H9 (cell line): ENCODE data around the gene FOXI1. TPM values are rescaled to one million over a fixed set of nuclear protein-coding genes. Genes with fewer than 3 reads are reported as not detected.

Source experiments
- DNase-seq: peaks from one replicate; pipeline ENCODE4 v3.0.0-alpha.2; 2017
- H2AFZ ChIP-seq: one replicate; pipeline ENCODE4 v1.6.1; 2013; ENCODE audit warnings: mild to moderate bottlenecking, low read length, control low read depth, moderate library complexity
- H2AK5ac ChIP-seq: 2 replicates; pipeline ENCODE4 v1.6.1; 2013; ENCODE audit warnings: low read length, control low read depth, mixed read lengths; ENCODE audit not compliant: insufficient read length
- H2BK120ac ChIP-seq: one replicate; pipeline ENCODE4 v1.6.1; 2013; ENCODE audit warnings: low read depth, mild to moderate bottlenecking, low read length, control low read depth, inconsistent platforms; ENCODE audit not compliant: poor library complexity, severe bottlenecking
- H2BK12ac ChIP-seq: 2 replicates; pipeline ENCODE4 v1.6.1; 2013; ENCODE audit warnings: low read length, control low read depth, mixed read lengths, low read depth; ENCODE audit not compliant: insufficient read length
- H2BK15ac ChIP-seq: 2 replicates; pipeline ENCODE4 v1.6.1; 2013; ENCODE audit warnings: low read depth, low read length, control low read depth
- H2BK20ac ChIP-seq: one replicate; pipeline ENCODE4 v1.6.1; 2013; ENCODE audit warnings: low read depth, mild to moderate bottlenecking, low read length, control low read depth, inconsistent platforms; ENCODE audit not compliant: poor library complexity, severe bottlenecking
- H2BK5ac ChIP-seq: 2 replicates; pipeline ENCODE4 v1.6.1; 2013; ENCODE audit warnings: low read length, control low read depth, mixed read lengths; ENCODE audit not compliant: insufficient read length
- H3K14ac ChIP-seq: 2 replicates; pipeline ENCODE4 v1.6.1; 2013; ENCODE audit warnings: low read length, control low read depth; ENCODE audit not compliant: insufficient read depth
- H3K18ac ChIP-seq: 2 replicates; pipeline ENCODE4 v1.6.1; 2013; ENCODE audit warnings: low read depth, mild to moderate bottlenecking, mixed read lengths, low read length, control low read depth; ENCODE audit not compliant: insufficient read length
- H3K23ac ChIP-seq: 2 replicates; pipeline ENCODE4 v1.6.1; 2013; ENCODE audit warnings: low read length, control low read depth, mixed read lengths, low read depth; ENCODE audit not compliant: insufficient read length
- H3K23me2 ChIP-seq: 2 replicates; pipeline ENCODE4 v1.6.1; 2013; ENCODE audit warnings: low read depth, mild to moderate bottlenecking, mixed read lengths, low read length, control low read depth; ENCODE audit not compliant: insufficient read length, poor library complexity, severe bottlenecking
- H3K27ac ChIP-seq: 2 replicates; pipeline ENCODE4 v1.5.1; 2013; ENCODE audit warnings: low read length, control low read depth, mixed read lengths, low read depth; ENCODE audit not compliant: insufficient read length
- H3K27me3 ChIP-seq: 2 replicates; pipeline ENCODE4 v1.6.1; 2013; ENCODE audit warnings: low read length, control low read depth, inconsistent platforms; ENCODE audit not compliant: insufficient read depth
- H3K4ac ChIP-seq: 2 replicates; pipeline ENCODE4 v1.6.1; 2013; ENCODE audit warnings: low read depth, mild to moderate bottlenecking, control low read depth, inconsistent platforms, low read length, moderate library complexity
- H3K4me1 ChIP-seq: 2 replicates; pipeline ENCODE4 v1.6.1; 2013; ENCODE audit warnings: low read length, control low read depth, inconsistent platforms; ENCODE audit not compliant: insufficient read depth
- H3K4me2 ChIP-seq: 2 replicates; pipeline ENCODE4 v1.6.1; 2013; ENCODE audit warnings: low read length, control low read depth, mixed read lengths; ENCODE audit not compliant: insufficient read length, insufficient read depth
- H3K56ac ChIP-seq: 2 replicates; pipeline ENCODE4 v1.6.1; 2013; ENCODE audit warnings: low read depth, mild to moderate bottlenecking, mixed read lengths, low read length, control low read depth; ENCODE audit not compliant: insufficient read length
- H3K79me1 ChIP-seq: 2 replicates; pipeline ENCODE4 v1.6.1; 2013; ENCODE audit warnings: low read depth, mild to moderate bottlenecking, moderate library complexity, low read length, control low read depth, inconsistent platforms; ENCODE audit not compliant: insufficient read depth, poor library complexity, severe bottlenecking
- H3K79me2 ChIP-seq: 2 replicates; pipeline ENCODE4 v1.6.1; 2013; ENCODE audit warnings: low read length, control low read depth, inconsistent platforms; ENCODE audit not compliant: insufficient read depth
- H3K9ac ChIP-seq: 2 replicates; pipeline ENCODE4 v1.6.1; 2013; ENCODE audit warnings: low read length, control low read depth, mixed read lengths; ENCODE audit not compliant: insufficient read length; ENCODE audit errors: extremely low read depth
- H3K9me3 ChIP-seq: one replicate; pipeline ENCODE4 v1.6.1; 2013; ENCODE audit warnings: low read depth, low read length, inconsistent platforms; ENCODE audit not compliant: control insufficient read depth
- H3T11ph ChIP-seq: one replicate; pipeline ENCODE4 v1.6.1; 2013; ENCODE audit warnings: mild to moderate bottlenecking, low read length, control low read depth, inconsistent platforms
- H4K20me1 ChIP-seq: one replicate; pipeline ENCODE4 v1.6.1; 2013; ENCODE audit not compliant: control insufficient read depth, insufficient read length, insufficient read depth
- H4K5ac ChIP-seq: 2 replicates; pipeline ENCODE4 v1.6.1; 2013; ENCODE audit warnings: low read depth, mild to moderate bottlenecking, mixed read lengths, low read length, control low read depth; ENCODE audit not compliant: insufficient read length
- H4K8ac ChIP-seq: replicated peaks from 2 replicates; pipeline ENCODE4 v1.6.1; 2013; ENCODE audit warnings: low read length, control low read depth, mixed read lengths, low read depth; ENCODE audit not compliant: insufficient read length
- H4K91ac ChIP-seq: 2 replicates; pipeline ENCODE4 v1.6.1; 2013; ENCODE audit warnings: low read depth, mild to moderate bottlenecking, moderate library complexity, mixed read lengths, low read length, control low read depth; ENCODE audit not compliant: insufficient read length
- H3K27ac Mint-ChIP-seq, 3 experiments: 2 replicates in 2 of 3; 3 replicates in 1 of 3; pipeline ENCODE4 v1.8.0; 2020 to 2021; ENCODE audit warnings: mixed read lengths in 3 of 3, mild to moderate bottlenecking in 1 of 3, moderate library complexity in 1 of 3
- H3K27me3 Mint-ChIP-seq: 2 replicates; pipeline ENCODE4 v1.8.0; 2021; ENCODE audit warnings: low read depth, mild to moderate bottlenecking, moderate library complexity, mixed read lengths
- H3K36me3 Mint-ChIP-seq, 3 experiments: 2 replicates in 2 of 3; 3 replicates in 1 of 3; pipeline ENCODE4 v1.8.0; 2020 to 2021; ENCODE audit warnings: low read depth in 3 of 3, mixed read lengths in 3 of 3; ENCODE audit not compliant: insufficient read depth in 1 of 3
- H3K4me1 Mint-ChIP-seq, 2 experiments: 2 replicates each; pipeline ENCODE4 v1.8.0; 2020; ENCODE audit warnings: mixed read lengths in 2 of 2
- H3K4me3 Mint-ChIP-seq, 2 experiments: 2 replicates in 1 of 2; 3 replicates in 1 of 2; pipeline ENCODE4 v1.8.0; 2020 to 2021; ENCODE audit warnings: mild to moderate bottlenecking in 2 of 2, mixed read lengths in 2 of 2, moderate library complexity in 1 of 2
- H3K9me3 Mint-ChIP-seq, 2 experiments: 2 replicates in 1 of 2; 3 replicates in 1 of 2; pipeline ENCODE4 v1.8.0; 2020; ENCODE audit warnings: mild to moderate bottlenecking in 2 of 2, mixed read lengths in 2 of 2, moderate library complexity in 1 of 2
- WGBS: extraction: QIAGEN DNeasy Blood & Tissue Kit; methylation state at CpG from one replicate; pipeline ENCODE4 v1.1.7; 2013; ENCODE audit warnings: missing lambda C conversion rate, low lambda C conversion rate, mixed read lengths; ENCODE audit not compliant: insufficient read length; ENCODE audit errors: extremely low coverage; 5-methylcytosine and 5-hydroxymethylcytosine counted together
- total RNA-seq: library from RNA; stranded (reverse); gene quantifications from 2 replicates; pipeline ENCODE4 v1.2.1, GENCODE V29; 2021
- TF ChIP-seq, protein P1 (sequence below): fragments of 200-600 bp; sonication (generic); conservative IDR thresholded peaks from 3 replicates; pipeline ENCODE4 v1.8.0; 2021; ENCODE audit warnings: antibody characterized with exemption, mild to moderate bottlenecking

FOXI1 gene
- total RNA-seq, 1 experiment from 2014 or later: not detected

DNA sequence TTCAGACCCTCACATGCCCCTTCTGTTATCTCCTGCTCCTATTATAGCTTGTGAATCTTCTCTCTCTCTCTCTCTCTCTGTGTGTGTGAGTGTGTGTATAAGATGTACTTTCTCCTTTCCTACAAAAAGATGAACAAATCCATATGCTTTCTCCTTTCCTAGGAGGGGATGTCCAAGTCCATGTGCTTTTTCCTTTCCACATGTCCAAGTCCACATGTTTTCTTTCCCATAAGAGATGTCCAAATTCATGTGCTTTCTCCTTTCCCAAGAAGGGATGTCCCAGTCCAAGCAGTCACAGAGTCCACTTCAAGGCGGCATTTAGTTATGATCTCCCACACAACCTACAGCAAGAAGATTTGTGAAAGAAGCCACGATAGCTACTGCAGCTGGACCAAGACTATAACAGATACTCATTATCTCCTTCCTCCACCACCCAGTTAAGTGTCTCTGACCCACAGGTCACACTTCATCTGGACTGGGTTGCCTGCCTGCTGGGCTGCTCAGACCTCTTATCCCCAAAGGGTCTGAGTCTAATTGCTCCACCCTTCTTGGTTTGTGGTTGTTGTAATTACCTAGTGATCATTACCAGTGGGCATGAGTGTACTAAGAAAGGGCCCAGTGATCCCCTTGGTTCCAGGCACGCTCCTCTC, 18.4 kb upstream of the FOXI1 start:
- no peak overlapping the region for H4K91ac ChIP-seq
- Mint-ChIP-seq H3K4me3 (no peak overlapping the region), H3K4me1 (no peaks in the 10 kb centered on the region), H3K27ac (no peak overlapping the region), H3K36me3 (no peaks in the 10 kb centered on the region; a peak in 1 of 7 replicates), H3K27me3 (peaks cover 11% of the 10 kb centered on the region), H3K9me3 (no peaks in the 10 kb centered on the region)
- H2BK15ac ChIP-seq: no peak overlapping the region
- no peak overlapping the region for H3K23ac ChIP-seq
- no peaks in the 10 kb centered on the region for H3K79me1 ChIP-seq
- H4K8ac ChIP-seq: no peak overlapping the region
- no peak for DNase-seq
- H3K79me2 ChIP-seq: no peaks in the 10 kb centered on the region
- H3K9me3 ChIP-seq: no peaks in the 10 kb centered on the region
- H2BK20ac ChIP-seq: no peak overlapping the region
- H2AFZ ChIP-seq: no peak overlapping the region
- no peak overlapping the region for H3K9ac ChIP-seq
- H3K14ac ChIP-seq: no peak overlapping the region
- no peak overlapping the region for H4K5ac ChIP-seq
- H3K56ac ChIP-seq: no peak overlapping the region
- no peak overlapping the region for H2BK5ac ChIP-seq
- H3K27ac ChIP-seq: no peak overlapping the region
- no peak overlapping the region for H3K4ac ChIP-seq
- H3K27me3 ChIP-seq: no peaks in the 10 kb centered on the region
- H3T11ph ChIP-seq: no peak overlapping the region
- H4K20me1 ChIP-seq: no peaks in the 10 kb centered on the region
- H3K18ac ChIP-seq: no peak overlapping the region
- H2AK5ac ChIP-seq: no peak overlapping the region
- TF ChIP-seq, protein P1, sequence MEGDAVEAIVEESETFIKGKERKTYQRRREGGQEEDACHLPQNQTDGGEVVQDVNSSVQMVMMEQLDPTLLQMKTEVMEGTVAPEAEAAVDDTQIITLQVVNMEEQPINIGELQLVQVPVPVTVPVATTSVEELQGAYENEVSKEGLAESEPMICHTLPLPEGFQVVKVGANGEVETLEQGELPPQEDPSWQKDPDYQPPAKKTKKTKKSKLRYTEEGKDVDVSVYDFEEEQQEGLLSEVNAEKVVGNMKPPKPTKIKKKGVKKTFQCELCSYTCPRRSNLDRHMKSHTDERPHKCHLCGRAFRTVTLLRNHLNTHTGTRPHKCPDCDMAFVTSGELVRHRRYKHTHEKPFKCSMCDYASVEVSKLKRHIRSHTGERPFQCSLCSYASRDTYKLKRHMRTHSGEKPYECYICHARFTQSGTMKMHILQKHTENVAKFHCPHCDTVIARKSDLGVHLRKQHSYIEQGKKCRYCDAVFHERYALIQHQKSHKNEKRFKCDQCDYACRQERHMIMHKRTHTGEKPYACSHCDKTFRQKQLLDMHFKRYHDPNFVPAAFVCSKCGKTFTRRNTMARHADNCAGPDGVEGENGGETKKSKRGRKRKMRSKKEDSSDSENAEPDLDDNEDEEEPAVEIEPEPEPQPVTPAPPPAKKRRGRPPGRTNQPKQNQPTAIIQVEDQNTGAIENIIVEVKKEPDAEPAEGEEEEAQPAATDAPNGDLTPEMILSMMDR: no peak
- no CpG with 5 or more reads among the region's 3 CpGs for WGBS
- H2BK12ac ChIP-seq: no peak overlapping the region
- H3K4me2 ChIP-seq: no peak overlapping the region
- H2BK120ac ChIP-seq: no peak overlapping the region
- no peaks in the 10 kb centered on the region for H3K23me2 ChIP-seq
- H3K4me1 ChIP-seq: no peaks in the 10 kb centered on the region
